GM21390 (cell line): ENCODE measurements around the gene KLRB1.
"Not testable (repeated sequence)": the region's sequence is repeated elsewhere in the genome, so short reads cannot be mapped to it uniquely, and the experiment has no call there.

ENCODE experiments used
- ATAC-seq: cut with Tn5 transposase; IDR thresholded peaks from one replicate; pipeline ENCODE4 v1.9.1; 2021; ENCODE audit not compliant: unreplicated experiment

The KLRB1 gene

DNA sequence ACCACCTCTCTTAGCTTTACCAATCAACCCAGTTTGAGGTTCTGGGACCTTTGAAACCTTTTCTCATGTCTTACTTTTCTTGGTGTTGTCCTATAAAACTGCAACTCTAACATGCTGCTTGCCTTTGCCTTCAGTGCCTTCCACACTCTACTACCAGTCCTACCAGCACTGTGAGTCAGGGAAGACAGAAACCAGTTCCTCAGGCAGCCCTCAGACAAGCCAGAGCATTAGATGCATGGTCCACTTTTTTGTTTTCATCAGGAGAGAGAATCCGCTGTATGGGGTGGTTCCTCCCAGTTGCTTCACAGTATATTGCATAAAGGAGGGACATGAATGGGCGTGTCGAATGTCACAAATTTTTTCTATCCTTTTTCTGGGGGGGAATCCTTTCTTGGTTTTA lies 17.3 kb upstream of the KLRB1 start:
- ATAC-seq: no peak

DNA sequence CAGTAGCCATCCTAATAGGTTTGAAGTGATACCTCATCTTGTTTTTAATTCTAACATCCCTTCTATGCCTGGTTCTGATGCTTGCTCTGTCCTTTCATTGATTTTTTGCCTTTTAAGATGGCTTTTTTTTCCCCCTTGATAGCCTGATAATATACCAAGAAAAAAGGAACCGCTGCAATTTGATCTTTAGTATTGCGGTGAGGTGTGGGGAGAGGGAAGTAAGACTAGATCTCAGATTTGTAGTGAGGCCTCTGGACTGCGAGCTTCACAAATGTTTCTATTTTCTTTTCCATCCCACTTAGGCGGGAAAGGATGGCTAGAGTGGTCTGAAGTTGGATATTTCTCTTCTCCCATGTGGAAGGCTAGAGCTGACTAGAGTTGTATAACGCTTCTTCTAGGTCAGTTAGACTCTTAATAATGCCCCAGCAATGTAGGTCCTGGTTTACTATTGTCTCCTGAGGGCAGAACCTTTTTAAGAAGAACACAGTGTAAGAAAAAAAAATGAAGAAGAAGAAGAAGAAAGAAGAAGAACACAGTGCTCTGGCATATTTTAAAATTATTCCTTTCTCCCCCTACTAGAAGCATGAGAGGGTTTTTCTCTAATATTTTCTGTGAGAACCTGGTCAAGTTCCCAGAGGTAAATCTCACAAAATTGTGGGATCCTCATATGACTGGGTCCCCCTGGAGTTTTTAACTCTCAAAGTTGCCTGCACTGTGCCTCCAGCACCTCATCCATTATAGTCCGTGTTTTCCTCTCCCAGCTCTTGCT lies 11.9 kb upstream of the KLRB1 start:
- ATAC-seq: no peak

GRCh38 chr12:9618906-9619305 lies 11.2 kb upstream of the KLRB1 start:
- ATAC-seq: not testable (repeated sequence)

DNA sequence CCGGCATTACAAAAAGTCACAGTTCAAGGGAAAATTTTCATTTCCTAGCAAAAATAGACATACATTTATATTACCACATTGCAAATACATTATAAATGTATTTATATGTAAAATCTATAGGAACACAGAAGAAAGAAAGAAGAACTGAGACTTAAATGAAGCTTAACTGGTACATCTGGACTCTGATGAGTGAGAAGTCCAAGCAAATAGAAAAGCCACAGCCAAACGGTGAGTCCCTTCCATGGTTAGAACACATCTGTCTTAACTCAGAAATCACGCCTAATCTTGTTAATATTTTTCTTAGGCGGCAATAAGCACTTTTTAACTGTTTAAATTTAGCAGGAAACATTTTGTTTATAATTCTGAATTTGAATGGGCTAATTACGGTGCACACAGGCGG lies 9.4 kb upstream of the KLRB1 start:
- no peak for ATAC-seq

DNA sequence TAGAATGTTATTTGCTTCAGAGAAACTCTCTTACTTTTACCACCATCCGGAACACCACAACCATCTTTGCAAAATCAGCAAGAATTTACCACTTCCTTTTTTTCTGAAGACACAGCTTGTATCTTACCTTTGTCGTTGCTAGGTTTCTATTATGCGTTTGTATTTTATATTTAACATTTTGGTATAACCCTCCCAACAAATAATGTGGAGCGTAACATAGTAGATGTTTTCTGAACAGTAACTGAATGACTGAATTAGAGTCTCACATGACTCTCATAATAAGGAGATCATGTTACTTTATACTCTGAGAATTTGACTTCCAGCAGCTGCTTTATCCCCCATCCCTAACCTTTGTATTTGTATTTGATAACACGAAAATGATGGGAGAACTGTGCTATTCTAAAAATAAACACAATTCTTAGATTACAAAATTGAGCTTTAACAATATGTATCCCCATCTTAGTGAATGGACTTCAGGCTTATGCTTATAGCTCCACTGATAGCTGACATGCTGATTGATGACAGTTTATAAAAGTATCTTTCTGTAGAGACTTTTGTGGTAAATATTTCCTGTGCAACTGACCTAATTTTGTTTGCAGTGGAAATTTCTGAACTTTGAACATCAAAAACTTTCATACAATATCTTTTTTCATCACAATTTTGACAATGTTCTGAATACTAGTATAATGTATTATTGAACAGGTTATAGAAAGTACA lies 7.9 kb upstream of the KLRB1 start:
- ATAC-seq: no peak

DNA sequence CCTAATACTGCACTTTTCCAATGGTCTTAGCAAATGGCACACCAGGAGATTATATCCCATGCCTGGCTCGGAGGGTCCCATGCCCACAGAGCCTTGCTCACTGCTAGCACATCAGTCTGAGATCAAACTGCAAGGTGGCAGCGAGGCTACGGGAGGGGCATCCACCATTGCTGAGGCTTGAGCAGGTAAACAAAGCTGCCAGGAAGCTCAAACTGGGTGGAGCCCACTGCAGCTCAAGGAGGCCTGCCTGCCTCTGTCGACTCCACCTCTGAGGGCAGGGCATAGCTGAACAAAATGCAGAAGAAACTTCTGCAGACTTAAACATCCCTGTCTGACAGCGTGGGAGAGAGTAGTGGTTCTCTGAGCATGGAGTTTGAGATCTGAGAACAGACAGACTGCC lies 2.9 kb upstream of the KLRB1 start:
- not testable (repeated sequence) for ATAC-seq

DNA sequence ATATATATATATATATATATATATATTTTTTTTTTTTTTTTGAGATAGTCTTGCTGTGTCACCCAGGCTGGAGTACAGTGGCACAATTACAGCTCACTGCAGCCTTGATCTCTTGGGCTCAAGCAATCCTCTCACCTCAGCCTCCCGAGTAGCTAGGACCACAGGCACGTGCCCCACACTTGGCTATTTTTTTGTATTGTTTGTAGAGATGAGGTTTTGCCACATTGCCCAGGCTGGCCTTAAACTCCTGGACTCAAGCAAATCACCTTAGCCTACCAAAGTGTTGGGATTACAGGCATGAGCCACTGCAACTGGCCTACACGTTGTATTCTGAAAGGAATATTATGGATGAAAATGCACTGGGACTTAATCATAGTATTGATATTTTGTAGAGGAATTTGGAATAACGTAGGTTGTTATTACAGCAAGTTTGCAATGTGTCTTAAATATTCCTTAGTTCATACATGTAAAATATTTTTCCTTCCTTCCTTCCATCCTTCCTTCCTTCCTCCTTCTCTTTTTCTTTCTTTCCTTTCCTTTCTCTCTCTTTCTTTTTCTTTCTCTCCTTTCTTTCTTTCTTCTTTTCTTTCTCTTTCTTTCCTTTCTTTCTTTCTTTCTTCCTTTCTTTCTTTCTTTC lies 862 bp downstream of the KLRB1 start:
- ATAC-seq: no peak

- no peak for ATAC-seq
These were observed 1.5 kb downstream of the KLRB1 start for GRCh38 chr12:9606247-9606646.

DNA sequence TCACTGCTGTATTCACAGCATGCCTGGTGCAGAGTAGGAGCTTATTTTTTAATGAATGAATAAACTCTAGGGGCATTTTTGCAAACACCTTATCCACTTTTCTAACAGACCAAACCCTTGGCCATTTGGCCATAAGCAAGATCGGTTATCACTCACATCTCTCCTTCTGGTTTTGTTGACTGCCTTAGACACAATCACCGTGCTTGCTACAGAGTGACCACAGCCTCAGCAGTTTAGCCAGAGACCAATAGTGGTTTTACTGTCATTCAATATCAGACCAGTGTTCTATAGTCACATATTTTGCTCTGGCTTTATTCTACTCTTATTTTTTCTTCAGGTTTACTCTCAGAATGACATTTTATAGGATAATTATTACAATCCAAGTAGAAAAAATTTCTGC lies 2.2 kb downstream of the KLRB1 start:
- no peak for ATAC-seq

GRCh38 chr12:9604287-9604686 lies 3.4 kb downstream of the KLRB1 start:
- ATAC-seq: no peak

GRCh38 chr12:9600426-9600825 lies 7.3 kb downstream of the KLRB1 start:
- not testable (repeated sequence) for ATAC-seq

DNA sequence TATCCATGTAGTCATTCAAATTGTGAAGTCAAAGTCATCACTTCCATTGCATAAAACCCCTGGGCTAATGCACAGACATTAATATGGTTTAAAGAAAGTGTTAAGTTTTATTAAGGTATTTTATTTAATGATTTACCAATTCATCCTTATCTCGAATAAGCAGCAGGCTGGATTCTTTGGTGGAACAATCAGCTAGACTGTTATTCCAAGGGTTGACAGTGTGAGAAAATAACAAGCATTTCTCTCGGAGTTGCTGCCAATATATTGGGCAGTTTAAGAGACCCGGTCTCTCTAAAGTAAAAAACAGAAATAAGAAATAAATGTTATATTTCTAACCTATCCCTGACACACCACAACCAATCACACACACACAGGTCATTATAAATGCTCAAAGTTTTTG lies 9.4 kb downstream of the KLRB1 start:
- no peak for ATAC-seq

DNA sequence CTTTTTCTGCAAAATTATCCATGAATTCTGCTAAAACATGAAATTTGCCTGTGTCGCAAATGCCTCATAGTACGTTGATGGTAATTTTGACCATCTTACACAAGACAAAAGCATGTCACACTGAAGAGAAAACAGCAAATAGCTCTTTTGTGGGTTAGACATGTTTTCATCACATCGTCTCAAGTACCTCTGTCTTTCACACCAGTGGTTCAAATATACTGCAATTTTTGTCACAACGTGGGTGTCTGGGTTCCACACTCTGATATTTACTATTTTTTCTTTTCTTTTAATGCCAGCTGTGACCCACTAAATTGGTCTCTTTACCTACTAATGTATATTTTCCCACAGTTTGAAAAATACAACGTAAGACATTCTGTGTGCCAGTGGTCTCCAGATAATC lies 10.4 kb downstream of the KLRB1 start:
- no peak for ATAC-seq

- ATAC-seq: no peak
These were observed 17.3 kb downstream of the KLRB1 start for GRCh38 chr12:9590441-9590840.

DNA sequence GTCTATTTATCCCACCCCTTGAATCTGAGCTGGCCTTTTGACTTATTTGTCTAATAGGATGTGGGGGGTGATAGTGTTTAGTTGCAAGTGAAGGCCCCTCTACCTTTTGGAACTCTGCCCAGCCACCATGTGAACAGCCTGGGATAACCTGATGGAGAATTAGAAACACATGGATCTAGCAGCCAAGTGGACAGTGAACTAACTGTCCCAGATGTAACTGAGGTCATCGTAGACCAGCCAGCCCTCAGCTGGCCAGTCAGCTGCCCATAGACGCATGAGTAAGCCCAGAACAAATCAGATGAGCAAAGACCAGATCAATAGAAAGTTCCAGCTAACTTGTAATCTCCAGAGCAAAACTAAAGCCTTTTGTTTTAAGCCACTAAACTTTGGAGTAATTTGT lies 19.0 kb downstream of the KLRB1 start:
- no peak for ATAC-seq

- ATAC-seq: no peak
These were observed 19.6 kb downstream of the KLRB1 start for GRCh38 chr12:9587987-9588600.

GRCh38 chr12:9577729-9578128 lies 30.0 kb downstream of the KLRB1 start:
- not testable (repeated sequence) for ATAC-seq

DNA sequence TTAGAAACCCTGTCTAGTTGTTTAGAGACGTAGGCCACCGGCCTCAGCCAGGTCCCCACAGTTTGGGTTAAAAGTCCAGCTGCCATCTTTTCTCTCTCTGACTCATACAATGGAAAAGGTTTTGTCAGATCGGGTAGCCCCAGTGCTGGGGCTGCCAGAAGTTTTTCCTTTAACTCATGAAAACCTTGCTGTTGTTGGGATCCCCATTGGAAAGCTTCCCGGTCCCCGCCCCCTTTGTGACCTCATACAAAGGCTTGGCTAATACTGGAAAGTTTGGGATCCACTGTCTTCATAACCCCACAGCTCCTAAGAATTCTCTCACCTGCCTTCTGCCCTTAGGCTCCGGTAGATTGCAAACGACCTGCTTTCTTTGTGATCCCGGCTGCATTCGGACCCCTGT lies 40.6 kb downstream of the KLRB1 start:
- not testable (repeated sequence) for ATAC-seq

DNA sequence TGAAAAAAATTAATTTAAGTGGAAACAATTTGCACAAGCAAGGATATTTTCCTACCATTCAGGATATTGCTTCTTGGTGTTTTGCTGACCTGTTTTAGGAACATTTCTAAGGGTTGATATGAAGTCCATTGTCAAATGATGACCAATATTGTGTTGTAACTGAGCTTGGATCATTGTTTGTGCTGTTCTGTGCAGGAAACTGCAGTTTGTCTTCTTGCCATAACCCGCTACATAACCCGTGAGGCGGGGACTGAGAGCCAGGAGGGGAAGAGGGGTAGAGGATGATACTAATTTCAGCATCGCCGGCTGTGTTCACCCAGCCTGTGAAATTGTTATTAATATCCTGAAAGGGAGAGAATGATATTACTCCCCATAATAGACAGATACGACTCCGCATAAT lies 41.6 kb downstream of the KLRB1 start:
- not testable (repeated sequence) for ATAC-seq

GRCh38 chr12:9564418-9564817 lies 43.3 kb downstream of the KLRB1 start:
- not testable (repeated sequence) for ATAC-seq

- ATAC-seq: not testable (repeated sequence)
These were observed 44.8 kb downstream of the KLRB1 start for GRCh38 chr12:9562841-9563453.
